ENCODE results near the gene KLK13. TPM values are rescaled to one million over a fixed set of nuclear protein-coding genes. Genes with fewer than 3 reads are reported as not detected.

The KLK13 gene
- polyA plus RNA-seq, 3 donors: not detected

GRCh38 chr19:51059715-51060114, 5.2 kb downstream of the KLK13 start:
- Histone ChIP-seq H3K9ac (ENCODE audit: insufficient read depth, low read length, poor library complexity, severe bottlenecking) (no peak overlapping the region), H3K36me3 (replicated peaks in 1 of 2; ENCODE audit: control insufficient read depth in 1 of 2, insufficient read depth in 2 of 2, low read length in 2 of 2) (no peaks in the 10 kb centered on the region), H3K4me3 (replicated peaks in 1 of 3; ENCODE audit: low read depth in 2 of 3, low read length in 3 of 3) (no peak overlapping the region), H3K9me3 (replicated peaks in 1 of 2; ENCODE audit: control insufficient read depth in 1 of 2, insufficient read depth in 1 of 2, low read length in 2 of 2) (no peaks in the 10 kb centered on the region), H3K4me1 (ENCODE audit: control insufficient read depth in 1 of 2, insufficient read depth in 2 of 2, low read length in 2 of 2) (no peaks in the 10 kb centered on the region), H2AFZ (ENCODE audit: insufficient read depth, low read depth, low read length, poor library complexity, severe bottlenecking) (no peak overlapping the region), H3K79me2 (ENCODE audit: insufficient read depth, low read length) (no peaks in the 10 kb centered on the region), H3K4me2 (replicated peaks; ENCODE audit: extremely low read depth, low read length, poor library complexity, severe bottlenecking) (no peak overlapping the region), H4K20me1 (ENCODE audit: insufficient read depth, low read length) (no peaks in the 10 kb centered on the region), H3K27me3 (ENCODE audit: control insufficient read depth in 2 of 2, insufficient read depth in 2 of 2, low read length in 2 of 2) (peaks cover 13 to 31% of the 10 kb centered on the region in 2 donors), H3K27ac (ENCODE audit: low read depth in 1 of 2, low read length in 2 of 2) (no peak overlapping the region)
- 92% methylated on average over 2 of the region's 7 CpGs for WGBS (ENCODE audit: insufficient coverage)
- no peak for DNase-seq
- no peak for TF ChIP-seq CTCF (IDR thresholded peaks at IDR 0.05)
- H3K27ac Mint-ChIP-seq: no peak overlapping the region
- no peaks in the 10 kb centered on the region for H3K36me3 Mint-ChIP-seq
- peaks cover 0 to 11% (median 3%) of the 10 kb centered on the region in 7 donors for H3K9me3 Mint-ChIP-seq
- H3K27me3 Mint-ChIP-seq (ENCODE audit: low read depth in 3 of 3): peaks cover 26 to 51% (median 29%) of the 10 kb centered on the region in 3 donors
- intact Hi-C loops (cut with micrococcal nuclease): no loop called here
- H3K4me1 Mint-ChIP-seq: no peaks in the 10 kb centered on the region
- H3K4me3 Mint-ChIP-seq: no peak overlapping the region

- Histone ChIP-seq H4K20me1 (ENCODE audit: insufficient read depth, low read length) (no peaks in the 10 kb centered on the region), H3K27me3 (ENCODE audit: control insufficient read depth in 2 of 2, insufficient read depth in 2 of 2, low read length in 2 of 2) (peaks cover 2 to 13% of the 10 kb centered on the region in 2 donors), H3K27ac (ENCODE audit: low read depth in 1 of 2, low read length in 2 of 2) (no peak overlapping the region), H3K9ac (ENCODE audit: insufficient read depth, low read length, poor library complexity, severe bottlenecking) (no peak overlapping the region), H3K36me3 (replicated peaks in 1 of 2; ENCODE audit: control insufficient read depth in 1 of 2, insufficient read depth in 2 of 2, low read length in 2 of 2) (no peaks in the 10 kb centered on the region), H3K79me2 (ENCODE audit: insufficient read depth, low read length) (no peaks in the 10 kb centered on the region), H3K4me2 (replicated peaks; ENCODE audit: extremely low read depth, low read length, poor library complexity, severe bottlenecking) (no peak overlapping the region), H3K9me3 (replicated peaks in 1 of 2; ENCODE audit: control insufficient read depth in 1 of 2, insufficient read depth in 1 of 2, low read length in 2 of 2) (no peaks in the 10 kb centered on the region), H3K4me3 (replicated peaks in 1 of 3; ENCODE audit: low read depth in 2 of 3, low read length in 3 of 3) (no peak overlapping the region), H2AFZ (ENCODE audit: insufficient read depth, low read depth, low read length, poor library complexity, severe bottlenecking) (no peak overlapping the region), H3K4me1 (ENCODE audit: control insufficient read depth in 1 of 2, insufficient read depth in 2 of 2, low read length in 2 of 2) (no peaks in the 10 kb centered on the region)
- no peak overlapping the region for H3K27ac Mint-ChIP-seq
- no peaks in the 10 kb centered on the region for H3K4me1 Mint-ChIP-seq
- peaks cover 12 to 41% (median 24%) of the 10 kb centered on the region in 3 donors for H3K27me3 Mint-ChIP-seq (ENCODE audit: low read depth in 3 of 3)
- H3K4me3 Mint-ChIP-seq: no peak overlapping the region
- no peaks in the 10 kb centered on the region for H3K36me3 Mint-ChIP-seq
- DNase-seq: no peak
- TF ChIP-seq CTCF (IDR thresholded peaks at IDR 0.05): no peak
- H3K9me3 Mint-ChIP-seq: peaks cover 0 to 2% (median 0%) of the 10 kb centered on the region in 7 donors
- intact Hi-C loops (cut with micrococcal nuclease): no loop called here
Measured at GRCh38 chr19:51055866-51056265, 9.0 kb downstream of the KLK13 start.
